Neural progenitor cell (in vitro differentiated cells): ENCODE measurements around the gene CCDC201.

ENCODE experiments used
- EZH2 ChIP-seq: fragments of 200-600 bp; sonication (generic); IDR thresholded peaks from 2 replicates; pipeline ENCODE4 v1.6.1; 2017; ENCODE audit warnings: antibody characterized with exemption, mild to moderate bottlenecking, moderate library complexity
- EZH2phosphoT487 ChIP-seq: fragments of 200-600 bp; sonication (generic); IDR thresholded peaks from 2 replicates; pipeline ENCODE4 v1.6.1; 2017; ENCODE audit warnings: antibody characterized with exemption
- TF ChIP-seq, protein P1 (sequence below): fragments of 200-600 bp; sonication (generic); IDR thresholded peaks from 2 replicates; pipeline ENCODE4 v1.5.1; 2017; ENCODE audit warnings: antibody characterized with exemption, mild to moderate bottlenecking

- TF ChIP-seq, protein P1, sequence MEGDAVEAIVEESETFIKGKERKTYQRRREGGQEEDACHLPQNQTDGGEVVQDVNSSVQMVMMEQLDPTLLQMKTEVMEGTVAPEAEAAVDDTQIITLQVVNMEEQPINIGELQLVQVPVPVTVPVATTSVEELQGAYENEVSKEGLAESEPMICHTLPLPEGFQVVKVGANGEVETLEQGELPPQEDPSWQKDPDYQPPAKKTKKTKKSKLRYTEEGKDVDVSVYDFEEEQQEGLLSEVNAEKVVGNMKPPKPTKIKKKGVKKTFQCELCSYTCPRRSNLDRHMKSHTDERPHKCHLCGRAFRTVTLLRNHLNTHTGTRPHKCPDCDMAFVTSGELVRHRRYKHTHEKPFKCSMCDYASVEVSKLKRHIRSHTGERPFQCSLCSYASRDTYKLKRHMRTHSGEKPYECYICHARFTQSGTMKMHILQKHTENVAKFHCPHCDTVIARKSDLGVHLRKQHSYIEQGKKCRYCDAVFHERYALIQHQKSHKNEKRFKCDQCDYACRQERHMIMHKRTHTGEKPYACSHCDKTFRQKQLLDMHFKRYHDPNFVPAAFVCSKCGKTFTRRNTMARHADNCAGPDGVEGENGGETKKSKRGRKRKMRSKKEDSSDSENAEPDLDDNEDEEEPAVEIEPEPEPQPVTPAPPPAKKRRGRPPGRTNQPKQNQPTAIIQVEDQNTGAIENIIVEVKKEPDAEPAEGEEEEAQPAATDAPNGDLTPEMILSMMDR, result no peak
- no peak for TF ChIP-seq EZH2
- no peak for TF ChIP-seq EZH2phosphoT487
These were observed 25.3 kb upstream of the CCDC201 start for GRCh38 chr7:45898222-45898621.
